ENCODE data around the gene ITPKC.

ITPKC gene

GRCh38 chr19:40690693-40691420, 26.1 kb upstream of the ITPKC start:
- TF ChIP-seq POLR2A (IDR thresholded peaks at IDR 0.05; ENCODE audit: extremely low read depth, insufficient read length) (no peak), MYC (IDR thresholded peaks at IDR 0.05; ENCODE audit: low read depth, low read length) (peak; percentile 97), MAX (IDR thresholded peaks at IDR 0.05; ENCODE audit: low read depth, low read length) (peak; percentile 97)
- peak overlapping the region; percentile 49 for H3K4me3 ChIP-seq (ENCODE audit: low read depth, low read length)
- DNase-seq (ENCODE audit: low read depth) = peak; percentile 88

GRCh38 chr19:40691421-40692211, 25.3 kb upstream of the ITPKC start:
- H3K4me3 ChIP-seq (ENCODE audit: low read depth, low read length) = no peak overlapping the region
- peak; percentile 37 for DNase-seq (ENCODE audit: low read depth)
- TF ChIP-seq, protein P1, sequence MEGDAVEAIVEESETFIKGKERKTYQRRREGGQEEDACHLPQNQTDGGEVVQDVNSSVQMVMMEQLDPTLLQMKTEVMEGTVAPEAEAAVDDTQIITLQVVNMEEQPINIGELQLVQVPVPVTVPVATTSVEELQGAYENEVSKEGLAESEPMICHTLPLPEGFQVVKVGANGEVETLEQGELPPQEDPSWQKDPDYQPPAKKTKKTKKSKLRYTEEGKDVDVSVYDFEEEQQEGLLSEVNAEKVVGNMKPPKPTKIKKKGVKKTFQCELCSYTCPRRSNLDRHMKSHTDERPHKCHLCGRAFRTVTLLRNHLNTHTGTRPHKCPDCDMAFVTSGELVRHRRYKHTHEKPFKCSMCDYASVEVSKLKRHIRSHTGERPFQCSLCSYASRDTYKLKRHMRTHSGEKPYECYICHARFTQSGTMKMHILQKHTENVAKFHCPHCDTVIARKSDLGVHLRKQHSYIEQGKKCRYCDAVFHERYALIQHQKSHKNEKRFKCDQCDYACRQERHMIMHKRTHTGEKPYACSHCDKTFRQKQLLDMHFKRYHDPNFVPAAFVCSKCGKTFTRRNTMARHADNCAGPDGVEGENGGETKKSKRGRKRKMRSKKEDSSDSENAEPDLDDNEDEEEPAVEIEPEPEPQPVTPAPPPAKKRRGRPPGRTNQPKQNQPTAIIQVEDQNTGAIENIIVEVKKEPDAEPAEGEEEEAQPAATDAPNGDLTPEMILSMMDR (IDR thresholded peaks at IDR 0.05; ENCODE audit: low read depth, low read length) = no peak
- no peak for TF ChIP-seq MYC (IDR thresholded peaks at IDR 0.05; ENCODE audit: low read depth, low read length)
- no peak for TF ChIP-seq POLR2A (IDR thresholded peaks at IDR 0.05; ENCODE audit: extremely low read depth, insufficient read length)
- no peak for TF ChIP-seq MAX (IDR thresholded peaks at IDR 0.05; ENCODE audit: low read depth, low read length)

DNA sequence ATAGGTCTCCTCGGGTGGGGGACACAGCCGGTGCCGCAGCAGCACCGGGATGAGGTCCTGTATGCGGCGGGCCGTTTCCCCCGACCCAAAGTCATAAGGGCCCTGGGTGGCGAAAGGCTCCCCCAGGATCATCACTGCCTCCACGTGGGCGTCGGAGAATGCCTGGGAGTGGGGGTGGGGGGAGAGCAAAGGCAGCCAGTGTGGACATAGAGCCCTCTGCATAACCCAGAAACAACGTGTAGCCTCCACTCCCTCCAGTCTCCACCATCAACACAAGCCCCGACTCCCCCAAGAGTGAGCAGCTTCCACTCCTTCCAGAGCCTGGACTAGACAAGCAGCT, 24.7 kb upstream of the ITPKC start:
- H3K4me3 ChIP-seq (ENCODE audit: low read depth, low read length) = no peak overlapping the region
- DNase-seq (ENCODE audit: low read depth) = no peak
- TF ChIP-seq MYC (IDR thresholded peaks at IDR 0.05; ENCODE audit: low read depth, low read length) (no peak), POLR2A (IDR thresholded peaks at IDR 0.05; ENCODE audit: extremely low read depth, insufficient read length) (no peak), MAX (IDR thresholded peaks at IDR 0.05; ENCODE audit: low read depth, low read length) (no peak)
- TF ChIP-seq, protein P1 (IDR thresholded peaks at IDR 0.05; ENCODE audit: low read depth, low read length) = no peak

- TF ChIP-seq, protein P1 (IDR thresholded peaks at IDR 0.05; ENCODE audit: low read depth, low read length) = no peak
- TF ChIP-seq POLR2A (IDR thresholded peaks at IDR 0.05; ENCODE audit: extremely low read depth, insufficient read length) (no peak), MYC (IDR thresholded peaks at IDR 0.05; ENCODE audit: low read depth, low read length) (no peak), MAX (IDR thresholded peaks at IDR 0.05; ENCODE audit: low read depth, low read length) (no peak)
- no peak overlapping the region for H3K4me3 ChIP-seq (ENCODE audit: low read depth, low read length)
- DNase-seq (ENCODE audit: low read depth) = no peak
These were observed 23.6 kb upstream of the ITPKC start for GRCh38 chr19:40693150-40693788.

DNA sequence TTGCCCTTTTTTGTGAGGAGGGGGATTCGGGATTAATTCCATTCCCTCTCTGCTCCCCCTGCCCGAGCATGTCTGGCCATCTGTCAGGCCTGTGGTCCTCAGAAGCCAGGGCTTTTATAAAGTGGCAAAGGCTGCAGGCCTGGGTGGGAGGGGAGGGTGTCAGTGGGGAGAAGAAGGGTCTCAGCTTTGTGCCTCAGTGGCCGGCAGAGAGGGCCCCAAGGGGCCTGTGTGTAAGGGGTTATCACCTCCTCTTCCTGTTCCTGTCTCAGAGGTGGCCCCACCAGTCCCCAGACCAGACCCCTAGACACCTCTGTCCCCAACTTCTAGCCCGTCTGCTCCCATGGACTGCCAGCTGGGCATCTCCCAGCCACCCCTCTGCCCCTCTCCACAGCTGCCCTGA, 23.0 kb upstream of the ITPKC start:
- no peak for TF ChIP-seq POLR2A (IDR thresholded peaks at IDR 0.05; ENCODE audit: extremely low read depth, insufficient read length)
- TF ChIP-seq, protein P1 (IDR thresholded peaks at IDR 0.05; ENCODE audit: low read depth, low read length) = no peak
- TF ChIP-seq MAX (IDR thresholded peaks at IDR 0.05; ENCODE audit: low read depth, low read length) = no peak
- TF ChIP-seq MYC (IDR thresholded peaks at IDR 0.05; ENCODE audit: low read depth, low read length) = no peak
- H3K4me3 ChIP-seq (ENCODE audit: low read depth, low read length) = no peak overlapping the region
- no peak for DNase-seq (ENCODE audit: low read depth)
